Activated CD8-positive, alpha-beta memory T cell treated with anti-CD3 and anti-CD28 coated beads for 48 hours (primary cell): ENCODE measurements around the gene ARL17B.
"Not testable (repeated sequence)": the region's sequence is repeated elsewhere in the genome, so short reads cannot be mapped to it uniquely, and the experiment has no call there.

Experiments
- DNase-seq, 3 experiments: peaks; one replicate each; pipeline ENCODE4 v3.0.0-alpha.2; 2020; ENCODE audit warnings: low read depth in 2 of 3, low spot score in 2 of 3

Gene ARL17B

DNA sequence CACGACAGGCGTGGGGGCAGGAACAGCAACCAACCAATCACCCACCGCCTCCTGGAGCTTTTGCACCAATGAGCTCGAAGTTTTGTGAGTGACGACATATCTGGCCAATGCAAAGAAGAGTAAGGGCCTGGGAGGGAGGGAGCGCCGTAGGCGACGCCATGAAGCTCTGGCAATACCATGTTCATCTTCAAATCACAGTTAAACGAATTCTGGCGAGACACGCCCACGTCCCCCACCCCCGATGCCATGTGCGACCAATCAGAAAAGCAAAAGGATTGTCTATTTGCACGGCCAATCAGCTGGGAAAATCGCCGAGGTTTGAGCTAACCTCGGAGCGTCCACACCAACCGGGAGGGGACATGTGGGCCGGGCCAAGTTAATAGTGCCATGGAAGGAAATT, at the start of gene ARL17B:
Gene ARL17B (minus strand): TSS at position 12 of the 400 bp plus-strand sequence. CDS start 3,369 bp downstream, outside the sequence.
- DNase-seq, result peak; percentile 9 to 82 (median 49)

DNA sequence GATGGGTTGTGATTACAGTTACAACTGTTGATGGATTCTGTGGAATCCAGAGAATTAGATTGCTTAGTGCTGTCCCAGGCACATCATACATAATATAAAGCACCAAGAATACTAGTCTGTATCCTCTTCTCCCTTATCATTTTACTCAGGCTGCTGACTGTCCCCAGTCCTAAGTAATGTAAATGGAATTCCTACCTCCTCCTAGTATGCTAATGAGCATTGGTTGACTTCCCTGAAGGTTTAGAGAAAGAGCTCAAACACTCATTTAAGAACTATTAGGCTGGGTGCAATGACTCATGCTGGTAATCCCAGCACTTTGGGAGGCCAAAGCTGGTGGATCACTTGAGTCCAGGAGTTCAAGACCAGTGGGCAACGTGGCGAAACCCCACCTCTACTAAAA, 48.3 kb upstream of the ARL17B start:
- DNase-seq, result not testable (repeated sequence)

DNA sequence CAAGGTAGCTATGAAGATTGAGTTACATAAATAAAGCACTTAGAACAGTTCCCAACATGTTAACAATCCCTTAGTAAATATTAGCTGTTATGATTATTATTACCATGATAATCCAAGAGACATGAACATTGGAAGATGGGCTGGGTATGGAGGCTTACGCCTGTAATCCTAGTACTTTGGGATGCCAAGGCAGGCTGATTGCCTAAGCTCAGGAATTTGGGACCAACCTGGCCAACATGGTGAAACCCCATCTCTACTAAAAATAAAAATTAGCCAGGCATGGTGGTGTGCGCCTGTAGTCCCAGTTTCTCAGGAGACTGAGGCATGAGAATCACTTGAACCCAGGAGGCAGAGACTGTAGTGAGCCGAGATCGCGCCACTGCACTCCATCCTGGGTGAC, 45.6 kb upstream of the ARL17B start:
- DNase-seq, result not testable (repeated sequence)

DNA sequence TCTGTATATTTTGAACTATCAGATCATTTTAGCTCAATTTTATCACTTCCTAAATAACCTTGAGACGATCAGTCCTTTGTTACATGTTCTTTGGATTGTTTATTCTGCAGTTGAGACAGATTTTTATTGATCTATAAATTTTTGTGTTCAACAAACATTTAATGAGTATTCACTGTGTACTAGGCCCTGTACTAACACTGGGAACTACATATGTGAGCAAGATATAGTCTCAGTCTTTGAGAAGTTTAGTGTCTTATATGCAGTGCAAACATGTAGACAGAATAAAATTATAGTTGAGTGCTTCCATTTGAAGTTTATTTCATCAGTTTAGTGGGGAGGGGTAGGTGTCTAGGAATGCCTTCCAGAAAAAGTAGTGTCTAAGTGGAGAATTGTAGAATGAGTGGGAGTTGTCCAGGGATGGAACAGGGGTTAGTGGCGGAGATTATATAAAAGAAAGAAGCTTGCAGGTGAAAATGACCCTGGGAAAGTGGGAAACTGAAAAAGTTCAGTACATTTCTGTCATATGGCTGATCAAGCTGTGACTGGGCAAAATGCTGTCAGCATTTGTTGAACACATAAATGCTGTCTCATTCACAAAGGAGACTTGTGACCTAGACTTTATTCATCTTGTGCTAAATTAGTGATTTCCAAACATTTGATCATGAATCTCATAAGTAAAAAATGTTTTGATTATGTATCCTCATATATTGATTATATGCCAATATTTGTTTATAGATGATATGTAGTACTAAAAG, 39.6 kb upstream of the ARL17B start:
- DNase-seq, result not testable (repeated sequence)

DNA sequence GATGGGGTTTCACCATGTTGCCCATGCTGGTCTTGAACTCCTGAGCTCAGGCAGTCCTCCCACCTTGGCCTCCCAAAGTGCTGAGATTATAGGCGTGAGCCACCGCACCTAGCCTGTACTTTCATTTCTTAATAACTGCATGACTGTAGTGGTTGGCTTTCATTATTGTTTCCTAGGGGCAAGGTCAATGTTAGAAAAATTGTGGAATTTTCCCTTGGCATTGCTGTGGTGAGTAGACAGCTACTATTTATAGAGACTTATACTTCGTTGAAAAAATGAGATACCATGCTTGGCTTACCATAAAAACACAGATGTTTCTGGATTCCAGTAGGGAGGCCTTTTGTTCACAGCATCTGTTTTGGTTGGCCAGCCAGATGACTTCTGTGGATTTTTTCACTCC, 39.0 kb upstream of the ARL17B start:
- not testable (repeated sequence) for DNase-seq

DNA sequence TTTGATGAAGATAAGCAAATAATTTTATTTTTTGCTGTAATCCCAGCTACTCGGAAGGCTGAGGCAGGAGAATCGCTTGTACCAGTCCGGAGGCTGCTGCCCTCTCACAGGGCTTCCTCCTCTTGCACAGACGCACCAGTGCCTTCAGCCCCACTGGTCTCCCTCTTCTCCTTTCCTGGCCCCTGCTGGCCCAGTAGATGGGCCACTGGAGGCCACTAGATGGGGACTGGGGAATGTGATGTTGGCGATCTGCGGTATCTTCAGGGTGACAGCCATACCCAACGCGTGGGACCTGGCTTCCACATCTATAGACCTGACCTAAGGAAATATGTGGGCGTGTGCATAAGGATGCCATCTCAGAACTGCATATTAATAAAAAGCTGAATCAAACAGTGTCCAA, 38.4 kb upstream of the ARL17B start:
- not testable (repeated sequence) for DNase-seq

DNA sequence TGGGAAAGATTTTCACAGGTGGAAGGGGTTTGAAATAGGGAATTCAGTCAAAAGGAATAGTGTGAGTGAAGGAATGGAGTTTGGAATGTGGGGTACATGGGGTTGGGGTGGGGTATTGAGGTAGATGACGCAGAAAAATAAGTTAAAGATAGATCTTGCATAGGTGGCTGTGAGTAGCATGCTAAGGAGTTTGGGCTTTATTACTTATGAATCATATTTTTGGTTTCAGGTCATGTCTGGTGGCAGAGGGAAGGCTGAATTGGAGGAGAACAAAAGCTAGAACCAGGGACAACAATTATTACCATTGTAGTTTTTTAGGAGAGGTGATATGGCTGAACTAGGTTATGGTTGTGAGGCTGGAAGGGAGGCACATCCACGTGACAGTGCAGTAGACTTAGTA, 34.7 kb upstream of the ARL17B start:
- DNase-seq, result not testable (repeated sequence)

DNA sequence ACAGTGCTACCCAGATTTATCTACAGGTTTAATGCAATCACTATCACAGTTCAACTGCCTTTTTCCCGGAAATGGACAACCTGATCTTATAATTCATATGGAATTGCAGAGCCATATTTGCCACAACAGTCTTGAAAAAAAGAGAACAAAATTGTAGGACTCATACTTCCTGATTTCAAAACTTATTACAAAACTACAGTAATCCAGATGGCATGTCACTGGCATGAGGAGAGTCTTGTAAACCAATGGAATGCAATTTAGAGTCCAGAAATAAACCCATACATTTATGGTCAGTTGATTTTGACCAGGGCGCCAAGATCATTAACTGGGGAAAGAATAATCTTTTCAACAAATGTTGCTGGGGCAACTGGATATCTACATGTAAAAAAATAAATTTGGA, 32.1 kb upstream of the ARL17B start:
- not testable (repeated sequence) for DNase-seq

DNA sequence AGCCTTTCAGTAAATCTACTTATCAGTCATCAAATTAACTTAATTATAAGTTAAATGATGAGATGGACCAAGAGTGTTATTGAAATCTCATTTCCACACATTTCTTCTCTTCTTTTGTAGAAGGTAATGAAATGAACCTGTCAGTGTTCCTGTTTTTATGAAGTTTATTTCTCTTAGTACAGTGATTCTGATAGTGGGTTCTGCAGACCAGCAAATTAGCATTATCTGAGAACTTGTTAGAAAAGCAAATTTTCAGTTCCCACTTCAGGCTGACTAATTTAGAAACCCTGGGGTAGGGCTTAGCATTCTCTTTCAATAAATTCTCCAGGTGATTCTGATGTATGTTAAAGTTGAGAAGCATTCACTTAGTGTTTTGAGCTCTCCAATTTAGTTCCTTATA, 23.9 kb upstream of the ARL17B start:
- DNase-seq, result not testable (repeated sequence)

DNA sequence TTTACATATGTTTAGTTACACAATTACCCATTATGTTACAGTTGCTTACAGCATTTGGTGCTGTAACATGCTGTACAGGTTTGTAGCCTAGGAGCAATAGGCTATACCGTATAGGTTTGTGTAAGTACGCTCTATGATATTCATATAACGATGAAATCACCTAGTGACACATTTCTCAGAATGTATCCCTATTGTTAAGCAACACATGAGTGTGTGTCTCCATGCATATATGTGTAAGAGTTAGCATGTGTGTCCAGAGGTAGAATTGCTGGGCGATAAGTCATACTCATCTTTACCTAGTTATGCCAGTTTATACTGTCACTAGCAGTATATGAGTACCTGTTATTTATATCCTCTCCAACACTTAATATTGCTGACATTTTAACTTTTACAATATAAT, 21.6 kb upstream of the ARL17B start:
- not testable (repeated sequence) for DNase-seq

DNA sequence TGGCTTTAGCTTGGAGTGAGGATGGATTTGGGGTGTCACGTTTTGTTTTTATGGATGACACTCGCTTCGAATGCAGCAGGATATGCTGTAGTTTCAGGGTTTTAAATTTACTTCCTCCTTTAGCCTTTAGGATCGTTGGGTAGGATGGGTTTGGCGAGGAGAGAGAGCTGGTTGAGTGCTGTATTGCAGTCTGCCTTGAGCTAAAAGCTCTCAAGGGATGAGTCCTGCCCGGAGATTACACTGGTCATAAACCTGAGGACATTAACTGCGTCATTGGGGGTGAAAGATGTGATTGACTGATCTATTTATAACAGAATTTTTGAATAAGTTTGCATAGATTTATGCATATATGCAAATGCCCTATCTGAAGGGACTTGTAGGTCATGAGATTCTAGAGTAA, 11.9 kb upstream of the ARL17B start:
- DNase-seq, result not testable (repeated sequence)

DNA sequence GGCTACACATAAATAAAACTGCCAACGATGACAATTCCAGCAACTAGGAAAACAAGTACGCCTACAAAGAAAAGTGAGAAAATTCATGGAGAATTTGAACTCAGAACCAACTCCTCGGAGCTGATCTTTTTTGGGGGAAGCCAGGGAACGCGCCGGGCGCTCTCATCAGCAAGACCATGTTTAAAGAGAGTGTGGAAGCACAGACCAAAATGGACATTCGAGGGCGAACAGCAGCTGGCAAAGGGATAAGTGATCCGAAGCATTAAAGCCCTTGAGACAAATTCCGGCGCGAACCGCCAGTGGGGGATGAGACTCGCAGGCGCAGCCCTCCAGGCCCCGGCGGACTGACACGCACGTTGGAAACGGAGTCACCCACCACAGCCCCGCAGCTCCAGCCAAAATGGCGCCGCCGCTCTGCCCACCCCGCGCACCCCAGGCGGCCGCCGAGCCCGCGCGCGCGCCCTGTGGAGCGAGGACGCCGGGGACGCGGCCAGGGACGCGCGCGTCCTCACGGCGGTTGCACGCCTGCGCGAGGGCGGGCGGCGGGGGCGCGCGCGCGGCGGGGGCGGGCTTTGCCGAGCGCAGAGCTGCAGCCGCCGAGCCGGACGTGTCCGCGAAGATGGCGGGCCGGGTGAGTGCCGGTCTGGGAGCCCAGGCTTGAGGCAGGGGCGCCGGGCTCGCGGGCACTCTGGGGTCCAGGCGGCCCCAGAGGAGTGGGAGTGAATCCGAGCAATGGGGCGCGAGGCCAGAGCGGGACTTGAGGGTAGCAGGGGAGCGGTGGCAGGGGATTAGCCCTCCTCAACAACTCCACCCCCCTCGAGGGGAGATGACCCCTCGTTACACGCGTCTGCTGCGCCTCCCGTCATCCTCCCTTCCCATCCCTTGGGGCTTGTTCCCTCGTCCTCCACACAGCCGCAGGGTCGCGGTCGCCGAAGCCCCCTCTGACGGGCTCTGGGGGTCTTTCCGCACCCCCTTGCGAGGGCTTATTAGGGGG, 11.0 kb upstream of the ARL17B start:
- not testable (repeated sequence) for DNase-seq

DNA sequence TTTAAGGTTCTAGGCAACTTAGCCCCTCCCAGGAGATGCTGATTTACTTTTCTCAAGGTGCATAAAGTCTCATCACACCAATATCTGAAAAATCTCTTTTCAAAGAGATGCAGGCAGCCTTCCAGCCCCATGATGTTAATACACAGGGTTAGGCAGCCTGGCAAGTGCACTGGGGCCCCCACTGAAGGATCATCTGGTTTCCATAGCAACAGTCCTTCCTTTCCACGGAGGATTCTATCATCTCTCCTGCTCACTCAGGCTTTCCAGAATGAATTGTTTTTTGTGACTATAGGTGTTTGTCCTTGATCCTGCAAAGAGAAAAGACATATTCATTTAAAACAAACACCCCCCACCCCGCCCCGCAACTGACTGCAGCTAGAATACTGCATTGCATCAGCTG, 6.0 kb upstream of the ARL17B start:
- not testable (repeated sequence) for DNase-seq

DNA sequence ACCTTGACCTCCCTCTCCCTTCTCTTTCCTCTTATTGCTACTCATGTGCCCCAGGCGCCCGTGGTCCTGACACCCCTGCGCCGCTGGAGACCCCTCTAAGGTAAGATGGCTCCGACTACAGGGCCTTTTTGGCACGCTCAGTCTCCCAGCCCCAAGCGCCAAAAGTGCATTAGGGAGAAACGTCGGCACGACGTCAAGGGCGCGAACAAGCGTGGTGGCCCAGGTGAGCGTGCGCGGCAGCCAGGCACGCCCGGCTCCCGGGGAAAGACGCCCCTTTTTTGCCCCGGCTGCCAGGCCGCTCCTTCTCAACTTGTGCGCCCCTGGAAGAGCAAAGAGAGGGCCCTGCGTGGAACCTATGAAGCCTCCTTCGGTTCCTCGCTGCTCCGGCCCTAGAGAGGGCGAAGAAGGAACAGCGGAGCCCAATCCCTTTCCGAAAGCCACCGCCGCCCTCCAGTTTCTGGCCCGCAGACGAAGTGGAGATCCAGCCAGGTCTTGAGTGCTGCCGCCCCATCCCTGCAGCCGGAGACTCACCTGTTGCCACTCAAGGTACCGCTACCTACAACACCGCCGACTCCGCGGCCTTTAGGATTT, 326 bp downstream of the ARL17B start:
- not testable (repeated sequence) for DNase-seq

DNA sequence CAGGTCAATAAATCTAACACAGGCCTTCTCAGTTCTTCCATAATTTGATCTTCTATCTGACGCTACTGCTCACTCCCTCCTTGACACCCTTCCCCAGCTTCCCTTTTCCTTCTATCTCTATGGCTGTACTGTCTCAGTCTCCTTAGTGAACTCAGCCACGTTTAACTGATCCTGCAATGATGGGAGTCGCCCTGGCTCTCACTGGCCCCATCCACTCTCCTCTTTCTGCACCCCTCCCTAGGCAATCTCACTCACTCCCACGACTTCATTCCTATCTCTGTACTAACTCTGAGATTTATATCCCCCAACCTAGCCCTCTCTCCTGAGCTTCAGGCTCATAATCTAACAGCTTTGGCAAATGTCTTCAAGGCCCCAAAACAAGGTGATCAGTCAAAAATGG, 7.7 kb downstream of the ARL17B start:
- DNase-seq, result not testable (repeated sequence)

DNA sequence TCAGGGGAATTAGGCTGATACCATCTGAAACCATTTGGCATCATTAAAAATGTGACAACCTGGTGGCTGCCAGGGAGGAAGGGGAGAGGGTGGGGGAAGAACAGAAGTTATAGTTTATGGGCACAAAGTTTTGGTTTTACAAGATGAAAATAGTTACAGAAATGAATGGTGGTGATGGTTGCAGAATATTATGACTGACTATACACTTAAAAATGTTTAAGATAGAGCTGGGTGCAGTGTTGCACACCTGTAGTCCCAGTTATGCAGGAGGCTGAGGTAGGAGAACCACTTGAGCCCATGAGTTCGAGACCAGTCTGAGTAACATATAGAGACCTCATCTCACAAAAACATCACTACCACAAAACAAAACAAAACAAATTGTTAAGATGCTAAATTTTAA, 12.5 kb downstream of the ARL17B start:
- not testable (repeated sequence) for DNase-seq

DNA sequence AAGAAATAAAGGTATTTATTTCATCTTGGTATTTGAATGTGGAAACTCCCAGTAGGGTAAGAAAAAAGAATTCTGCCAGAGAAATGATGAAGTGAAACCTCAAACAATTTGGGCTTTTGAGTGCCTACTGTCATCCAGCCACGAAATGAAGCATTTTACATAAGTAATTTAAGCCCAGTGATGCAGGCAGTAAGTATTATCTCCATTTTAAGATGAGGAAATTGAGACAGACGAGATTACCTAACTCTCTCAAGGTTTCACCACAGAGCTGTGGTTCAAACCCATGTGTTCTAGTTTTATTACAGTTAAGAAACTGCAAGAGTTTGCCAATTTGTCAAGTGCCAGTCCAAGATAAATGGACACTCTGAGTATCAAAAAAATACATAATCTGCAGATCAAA, 13.2 kb downstream of the ARL17B start:
- not testable (repeated sequence) for DNase-seq

DNA sequence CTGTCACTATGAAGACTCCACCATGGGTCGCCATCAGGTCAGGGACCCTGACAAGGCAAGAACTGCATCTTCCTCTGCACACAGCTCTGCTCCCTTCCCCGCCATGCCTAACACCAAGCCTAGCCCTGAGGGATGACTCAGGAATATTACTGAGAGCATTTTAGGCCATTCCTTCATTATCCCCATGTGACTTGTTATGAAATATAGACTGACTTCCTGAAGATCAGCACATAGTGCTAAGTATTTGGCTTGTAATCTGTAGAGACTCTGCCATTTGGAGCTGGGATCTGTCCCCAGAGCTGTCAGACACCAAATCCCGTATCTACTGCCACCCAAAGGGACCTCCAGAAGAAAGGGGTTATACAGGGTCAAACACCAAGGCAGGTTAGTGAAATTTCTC, 19.4 kb downstream of the ARL17B start:
- not testable (repeated sequence) for DNase-seq

DNA sequence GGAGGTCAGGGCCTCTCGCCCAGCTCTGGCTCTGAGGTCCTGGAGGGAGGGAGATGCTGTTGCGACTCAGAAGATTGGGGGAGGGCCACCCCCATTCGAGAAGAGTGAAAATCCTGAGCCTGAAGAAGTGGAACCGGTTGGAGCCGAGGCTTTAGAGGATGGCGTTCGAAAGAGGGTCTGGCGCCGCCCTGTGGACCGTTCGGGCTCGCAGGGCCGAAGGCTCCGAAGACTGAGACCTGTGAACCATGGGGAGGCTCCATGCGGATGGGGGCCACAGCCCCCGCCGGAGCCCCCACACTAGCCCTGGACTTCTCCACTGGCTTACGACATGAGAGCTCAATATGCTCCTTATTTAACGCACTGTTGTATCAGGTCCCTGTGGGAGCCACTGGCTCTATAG, 20.3 kb downstream of the ARL17B start:
- not testable (repeated sequence) for DNase-seq

DNA sequence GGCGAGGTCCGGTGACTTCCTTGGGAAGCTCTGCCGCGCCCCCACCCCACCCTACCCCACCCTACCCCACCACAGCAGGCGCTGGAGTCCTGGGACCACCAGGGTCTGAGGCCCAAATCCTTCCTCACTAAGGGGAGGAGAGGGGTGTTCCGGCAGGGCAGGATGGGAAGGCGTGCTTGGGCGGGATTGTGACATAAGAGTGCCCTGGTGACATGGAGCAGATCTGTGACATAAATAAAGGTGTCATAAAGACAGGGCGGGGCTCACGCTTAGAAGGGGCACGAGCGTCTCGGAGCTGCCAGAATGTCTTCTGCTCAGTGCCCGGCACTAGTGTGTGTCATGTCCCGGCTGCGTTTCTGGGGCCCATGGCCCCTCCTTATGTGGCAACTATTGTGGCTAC, 66.7 kb downstream of the ARL17B start, which contains the start of gene LRRC37A:
Gene LRRC37A (plus strand): TSS at position 301 of the 400 bp plus-strand sequence. CDS start 3 bp downstream, at position 304.
- not testable (repeated sequence) for DNase-seq

DNA sequence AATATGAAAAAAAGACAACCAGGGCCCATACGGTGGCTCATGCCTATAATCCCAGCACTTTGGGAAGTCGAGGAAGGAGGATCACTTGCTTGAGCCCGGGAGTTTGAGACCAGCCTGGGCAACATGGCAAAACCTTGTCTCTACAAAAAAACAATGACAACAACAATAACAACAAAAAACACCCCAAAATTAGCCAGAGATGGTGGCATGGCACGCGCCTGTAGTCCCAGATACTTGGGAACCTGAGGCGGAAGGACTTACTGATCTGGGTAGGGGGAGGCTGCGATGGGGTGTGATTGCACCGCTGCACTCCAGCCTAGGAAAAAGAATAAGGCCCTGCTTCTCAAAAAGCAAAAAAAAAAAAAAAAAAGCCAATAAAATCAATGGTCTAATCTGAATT, 69.9 kb downstream of the ARL17B start:
- not testable (repeated sequence) for DNase-seq
